BLaER1 treated with 17β-estradiol and CSF1 and Interleukin-3, amounts not matched to agents 10 nM and 100 nM (cell line): Measurements from ENCODE around the gene CABLES1.

Source experiments
- H3K27ac ChIP-seq, 11 experiments: shearing (Covaris generic); formaldehyde crosslinking; 2 replicates each; pipeline ENCODE4 v1.8.1; 2022
- H3K27me3 ChIP-seq, 11 experiments: shearing (Covaris generic); formaldehyde crosslinking; 2 replicates each; pipeline ENCODE4 v1.8.1; 2022
- H3K36me3 ChIP-seq, 11 experiments: shearing (Covaris generic); formaldehyde crosslinking; 2 replicates each; pipeline ENCODE4 v1.8.1; 2022
- H3K4me1 ChIP-seq, 10 experiments: shearing (Covaris generic); formaldehyde crosslinking; 2 replicates each; pipeline ENCODE4 v1.8.1; 2022
- H3K4me2 ChIP-seq, 11 experiments: shearing (Covaris generic); formaldehyde crosslinking; 2 replicates each; pipeline ENCODE4 v1.8.1; 2022
- H3K4me3 ChIP-seq, 10 experiments: shearing (Covaris generic); formaldehyde crosslinking; 2 replicates each; pipeline ENCODE4 v1.8.1; 2022
- H3K9ac ChIP-seq, 11 experiments: shearing (Covaris generic); formaldehyde crosslinking; 2 replicates each; pipeline ENCODE4 v1.8.1; 2022
- H3K9me3 ChIP-seq, 11 experiments: shearing (Covaris generic); formaldehyde crosslinking; replicated peaks in 1 of 11; 2 replicates each; pipeline ENCODE4 v1.8.1; 2022
- H4K20me1 ChIP-seq, 11 experiments: shearing (Covaris generic); formaldehyde crosslinking; 2 replicates each; pipeline ENCODE4 v1.8.1; 2022
- Cebpa-rat ChIP-seq, 11 experiments: shearing (Covaris generic); IDR thresholded peaks; 2 replicates each; pipeline ENCODE4 v1.8.1; 2022

The CABLES1 gene

GRCh38 chr18:23249348-23249747 lies 114.1 kb downstream of the CABLES1 start:
- H3K27me3 ChIP-seq = no peaks in the 10 kb centered on the region

GRCh38 chr18:23250893-23251656 lies 115.8 kb downstream of the CABLES1 start:
- Histone ChIP-seq H3K36me3 (peaks cover 16 to 57% (median 42%) of the 10 kb centered on the region in 11 experiments; a peak in 17 of 22 replicates), H3K27me3 (no peaks in the 10 kb centered on the region), H3K4me1 (peaks cover 67 to 87% (median 74%) of the 10 kb centered on the region in 10 experiments), H3K9ac (peak overlapping the region; percentile 59 to 82 (median 77); a peak in 20 of 22 replicates), H3K27ac (peak overlapping the region; percentile 69 to 99 (median 93)), H3K4me3 (peak overlapping the region in 4 of 10 experiments; percentile 22 to 23 (median 22); a peak in 6 of 20 replicates), H3K4me2 (peak overlapping the region; percentile 69 to 98 (median 87)), H4K20me1 (no peaks in the 10 kb centered on the region), H3K9me3 (peaks cover 34 to 52% (median 43%) of the 10 kb centered on the region in 11 experiments)
- peak; percentile 97 to 99 (median 99) for TF ChIP-seq Cebpa-rat (IDR thresholded peaks at IDR 0.05)

More at GRCh38 chr18:23249348-23249747, 114.1 kb downstream of the CABLES1 start:
- H3K4me2 ChIP-seq = peak overlapping the region; percentile 69 to 98 (median 87)
- peaks cover 57 to 86% (median 70%) of the 10 kb centered on the region in 10 experiments for H3K4me1 ChIP-seq
- peaks cover 28 to 45% (median 35%) of the 10 kb centered on the region in 11 experiments for H3K9me3 ChIP-seq
- no peak for TF ChIP-seq Cebpa-rat (IDR thresholded peaks at IDR 0.05)
- H3K27ac ChIP-seq = peak overlapping the region; percentile 69 to 99 (median 93); a peak in 19 of 22 replicates
- H3K36me3 ChIP-seq = peaks cover 7 to 55% (median 31%) of the 10 kb centered on the region in 11 experiments; a peak in 17 of 22 replicates
- H3K9ac ChIP-seq = peak overlapping the region in 7 of 11 experiments; percentile 66 to 82 (median 79); a peak in 13 of 22 replicates
- no peaks in the 10 kb centered on the region for H4K20me1 ChIP-seq
- H3K4me3 ChIP-seq = no peak overlapping the region

GRCh38 chr18:23253630-23254029 lies 118.3 kb downstream of the CABLES1 start:
- Histone ChIP-seq H3K9ac (peak overlapping the region in 5 of 11 experiments; percentile 4 to 80 (median 32); a peak in 5 of 22 replicates), H3K27me3 (no peaks in the 10 kb centered on the region), H3K4me2 (peak overlapping the region; percentile 69 to 98 (median 87)), H3K9me3 (peaks cover 32 to 44% (median 40%) of the 10 kb centered on the region in 11 experiments), H3K4me3 (0 out of 20 replicates have a peak overlapping the region, but pooled peaks of 2 of the 10 experiments have one; percentile 16 to 29), H4K20me1 (no peaks in the 10 kb centered on the region), H3K27ac (peak overlapping the region; percentile 69 to 99 (median 93); a peak in 21 of 22 replicates), H3K4me1 (peaks cover 92 to 100% (median 99%) of the 10 kb centered on the region in 10 experiments), H3K36me3 (peaks cover 16 to 62% (median 31%) of the 10 kb centered on the region in 11 experiments; a peak in 17 of 22 replicates)
- TF ChIP-seq Cebpa-rat (IDR thresholded peaks at IDR 0.05) = no peak

GRCh38 chr18:23257137-23257536 lies 121.9 kb downstream of the CABLES1 start:
- peak overlapping the region; percentile 36 to 99 (median 91) for H3K27ac ChIP-seq
- H3K27me3 ChIP-seq = no peaks in the 10 kb centered on the region
- peak overlapping the region; percentile 80 to 97 (median 91) for H3K4me2 ChIP-seq
- peaks cover 24 to 31% (median 28%) of the 10 kb centered on the region in 11 experiments; a peak in 21 of 22 replicates for H3K9me3 ChIP-seq
- no peak for TF ChIP-seq Cebpa-rat (IDR thresholded peaks at IDR 0.05)
- H4K20me1 ChIP-seq = no peaks in the 10 kb centered on the region
- H3K4me1 ChIP-seq = peaks cover 88 to 100% (median 99%) of the 10 kb centered on the region in 10 experiments
- peak overlapping the region in 10 of 11 experiments; percentile 13 to 91 (median 79); a peak in 18 of 22 replicates for H3K9ac ChIP-seq
- H3K4me3 ChIP-seq = peak overlapping the region in 3 of 10 experiments; percentile 10 to 23 (median 20); a peak in 2 of 20 replicates
- H3K36me3 ChIP-seq = peaks cover 13 to 57% (median 28%) of the 10 kb centered on the region in 11 experiments; a peak in 17 of 22 replicates

- Histone ChIP-seq H3K9ac (peak overlapping the region; percentile 4 to 91 (median 76); a peak in 19 of 22 replicates), H3K4me3 (peak overlapping the region in 3 of 10 experiments; percentile 10 to 23 (median 20); a peak in 2 of 20 replicates), H4K20me1 (no peaks in the 10 kb centered on the region), H3K4me2 (peak overlapping the region; percentile 80 to 97 (median 91)), H3K27me3 (no peaks in the 10 kb centered on the region), H3K9me3 (peaks cover 16 to 23% (median 22%) of the 10 kb centered on the region in 11 experiments; a peak in 21 of 22 replicates), H3K36me3 (peaks cover 12 to 51% (median 24%) of the 10 kb centered on the region in 11 experiments; a peak in 17 of 22 replicates), H3K4me1 (peaks cover 84 to 100% (median 99%) of the 10 kb centered on the region in 10 experiments), H3K27ac (peak overlapping the region; percentile 36 to 99 (median 91))
- peak in 5 of 11 experiments; percentile 17 to 71 (median 35); a peak in 4 of 22 replicates for TF ChIP-seq Cebpa-rat (IDR thresholded peaks at IDR 0.05)
Observed at GRCh38 chr18:23257686-23258565, 122.6 kb downstream of the CABLES1 start.

GRCh38 chr18:23258566-23259469 lies 123.5 kb downstream of the CABLES1 start:
- peak overlapping the region; percentile 64 to 91 (median 82); a peak in 20 of 22 replicates for H3K9ac ChIP-seq
- peaks cover 7 to 14% (median 13%) of the 10 kb centered on the region in 11 experiments; a peak in 19 of 22 replicates for H3K9me3 ChIP-seq
- peaks cover 75 to 100% (median 91%) of the 10 kb centered on the region in 10 experiments for H3K4me1 ChIP-seq
- H3K4me3 ChIP-seq = peak overlapping the region in 4 of 10 experiments; percentile 8 to 48 (median 32); a peak in 6 of 20 replicates
- H4K20me1 ChIP-seq = no peaks in the 10 kb centered on the region
- peaks cover 5 to 42% (median 18%) of the 10 kb centered on the region in 11 experiments; a peak in 17 of 22 replicates for H3K36me3 ChIP-seq
- H3K27me3 ChIP-seq = no peaks in the 10 kb centered on the region
- H3K27ac ChIP-seq = peak overlapping the region; percentile 80 to 99 (median 91)
- TF ChIP-seq Cebpa-rat (IDR thresholded peaks at IDR 0.05) = 0 out of 22 replicates have a peak, but pooled peaks of 1 of the 11 experiments have one; percentile 1
- peak overlapping the region; percentile 80 to 97 (median 91) for H3K4me2 ChIP-seq
